ENCODE data around the gene OSGIN1.
"Not testable (repeated sequence)": the region's sequence is repeated elsewhere in the genome, so short reads cannot be mapped to it uniquely, and the experiment has no call there.

Gene OSGIN1

GRCh38 chr16:83936581-83937165 is 16.4 kb upstream of the OSGIN1 start:
- no peak for TF ChIP-seq CTCF (conservative IDR thresholded peaks at IDR 0.05; ENCODE audit: low read depth, low read length)
- H3K4me3 ChIP-seq (ENCODE audit: low read depth, low read length), result no peak overlapping the region
- DNase-seq (ENCODE audit: low read depth), result no peak

GRCh38 chr16:83937267-83937666 is 15.8 kb upstream of the OSGIN1 start:
- DNase-seq (ENCODE audit: low read depth), result no peak
- H3K4me3 ChIP-seq (ENCODE audit: low read depth, low read length), result no peak overlapping the region
- TF ChIP-seq CTCF (conservative IDR thresholded peaks at IDR 0.05; ENCODE audit: low read depth, low read length), result no peak

GRCh38 chr16:83937922-83938885 is 14.8 kb upstream of the OSGIN1 start:
- DNase-seq (ENCODE audit: low read depth), result no peak
- H3K4me3 ChIP-seq (ENCODE audit: low read depth, low read length), result no peak overlapping the region
- TF ChIP-seq CTCF (conservative IDR thresholded peaks at IDR 0.05; ENCODE audit: low read depth, low read length), result no peak

GRCh38 chr16:83939266-83939855 is 13.7 kb upstream of the OSGIN1 start:
- H3K4me3 ChIP-seq (ENCODE audit: low read depth, low read length), result no peak overlapping the region
- DNase-seq (ENCODE audit: low read depth), result no peak

GRCh38 chr16:83940119-83940518 is 12.9 kb upstream of the OSGIN1 start:
- no peak for DNase-seq (ENCODE audit: low read depth)
- H3K4me3 ChIP-seq (ENCODE audit: low read depth, low read length), result no peak overlapping the region
- peak; percentile 3 for TF ChIP-seq CTCF (conservative IDR thresholded peaks at IDR 0.05; ENCODE audit: low read depth, low read length)

More at GRCh38 chr16:83939266-83939855, 13.7 kb upstream of the OSGIN1 start:
- no peak for TF ChIP-seq CTCF (conservative IDR thresholded peaks at IDR 0.05; ENCODE audit: low read depth, low read length)

GRCh38 chr16:83940630-83941378 is 12.2 kb upstream of the OSGIN1 start:
- TF ChIP-seq CTCF (conservative IDR thresholded peaks at IDR 0.05; ENCODE audit: low read depth, low read length), result no peak
- DNase-seq (ENCODE audit: low read depth), result no peak
- no peak overlapping the region for H3K4me3 ChIP-seq (ENCODE audit: low read depth, low read length)

GRCh38 chr16:83941546-83941945 is 11.5 kb upstream of the OSGIN1 start:
- not testable (repeated sequence) for DNase-seq (ENCODE audit: low read depth); H3K4me3 ChIP-seq (ENCODE audit: low read depth, low read length)

Measured in choroid plexus epithelial cell (primary cell).